ENCODE results near the gene NCAM1.
"Not testable (repeated sequence)": the region's sequence is repeated elsewhere in the genome, so short reads cannot be mapped to it uniquely, and the experiment has no call there.

Gene NCAM1

DNA sequence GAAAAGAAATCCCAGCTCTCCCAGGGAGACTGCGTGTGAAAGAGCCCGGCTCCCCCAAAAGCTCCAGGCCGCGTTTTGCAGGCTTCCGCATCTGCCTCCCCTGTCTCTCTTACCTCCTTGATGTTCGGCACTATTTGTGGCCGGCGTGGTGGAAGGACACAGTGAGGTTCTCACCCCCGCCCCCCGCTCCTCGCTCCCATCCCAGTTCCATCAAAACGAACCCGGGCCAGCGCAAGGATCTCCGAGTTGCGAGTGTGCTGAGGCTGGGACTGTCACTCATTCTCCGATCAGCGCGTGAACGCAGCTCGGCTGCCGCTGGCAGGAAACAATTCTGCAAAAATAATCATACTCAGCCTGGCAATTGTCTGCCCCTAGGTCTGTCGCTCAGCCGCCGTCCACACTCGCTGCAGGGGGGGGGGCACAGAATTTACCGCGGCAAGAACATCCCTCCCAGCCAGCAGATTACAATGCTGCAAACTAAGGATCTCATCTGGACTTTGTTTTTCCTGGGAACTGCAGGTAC is at the start of gene NCAM1:
NCAM1 (plus strand) TSS at position 275 of the 523 bp plus-strand sequence.
- DNase-seq (ENCODE audit: low read depth): peak; percentile 45
- TF ChIP-seq, protein P1, sequence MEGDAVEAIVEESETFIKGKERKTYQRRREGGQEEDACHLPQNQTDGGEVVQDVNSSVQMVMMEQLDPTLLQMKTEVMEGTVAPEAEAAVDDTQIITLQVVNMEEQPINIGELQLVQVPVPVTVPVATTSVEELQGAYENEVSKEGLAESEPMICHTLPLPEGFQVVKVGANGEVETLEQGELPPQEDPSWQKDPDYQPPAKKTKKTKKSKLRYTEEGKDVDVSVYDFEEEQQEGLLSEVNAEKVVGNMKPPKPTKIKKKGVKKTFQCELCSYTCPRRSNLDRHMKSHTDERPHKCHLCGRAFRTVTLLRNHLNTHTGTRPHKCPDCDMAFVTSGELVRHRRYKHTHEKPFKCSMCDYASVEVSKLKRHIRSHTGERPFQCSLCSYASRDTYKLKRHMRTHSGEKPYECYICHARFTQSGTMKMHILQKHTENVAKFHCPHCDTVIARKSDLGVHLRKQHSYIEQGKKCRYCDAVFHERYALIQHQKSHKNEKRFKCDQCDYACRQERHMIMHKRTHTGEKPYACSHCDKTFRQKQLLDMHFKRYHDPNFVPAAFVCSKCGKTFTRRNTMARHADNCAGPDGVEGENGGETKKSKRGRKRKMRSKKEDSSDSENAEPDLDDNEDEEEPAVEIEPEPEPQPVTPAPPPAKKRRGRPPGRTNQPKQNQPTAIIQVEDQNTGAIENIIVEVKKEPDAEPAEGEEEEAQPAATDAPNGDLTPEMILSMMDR (IDR thresholded peaks at IDR 0.05; ENCODE audit: insufficient read depth, low read depth, low read length, missing control alignments): no peak
- H3K4me3 ChIP-seq (ENCODE audit: low read length): peak within 1 kb of the TSS; percentile 10

DNA sequence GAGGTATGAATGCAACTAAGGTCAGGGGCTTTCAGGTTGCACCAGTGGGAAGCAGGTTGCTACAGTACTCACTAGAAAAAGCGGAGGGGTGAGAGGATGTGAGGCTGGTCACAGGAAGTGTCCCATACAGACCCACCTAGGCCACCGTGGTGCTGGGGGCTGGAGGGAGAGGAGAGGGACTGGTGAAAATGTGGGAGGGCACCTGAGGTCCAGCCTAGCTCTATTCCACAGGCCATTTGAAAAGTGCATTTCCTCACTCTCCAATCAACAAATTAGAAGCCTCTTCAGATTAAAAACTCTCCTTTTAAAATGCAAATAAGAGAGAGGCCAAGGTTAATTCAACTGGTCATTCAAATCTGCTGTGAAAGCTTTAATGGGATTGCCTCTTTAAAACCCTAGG is 38.6 kb upstream of the NCAM1 start:
- no peak overlapping the region for H3K4me3 ChIP-seq (ENCODE audit: low read length)
- TF ChIP-seq, protein P1 (IDR thresholded peaks at IDR 0.05; ENCODE audit: insufficient read depth, low read depth, low read length, missing control alignments): no peak
- no peak for DNase-seq (ENCODE audit: low read depth)

DNA sequence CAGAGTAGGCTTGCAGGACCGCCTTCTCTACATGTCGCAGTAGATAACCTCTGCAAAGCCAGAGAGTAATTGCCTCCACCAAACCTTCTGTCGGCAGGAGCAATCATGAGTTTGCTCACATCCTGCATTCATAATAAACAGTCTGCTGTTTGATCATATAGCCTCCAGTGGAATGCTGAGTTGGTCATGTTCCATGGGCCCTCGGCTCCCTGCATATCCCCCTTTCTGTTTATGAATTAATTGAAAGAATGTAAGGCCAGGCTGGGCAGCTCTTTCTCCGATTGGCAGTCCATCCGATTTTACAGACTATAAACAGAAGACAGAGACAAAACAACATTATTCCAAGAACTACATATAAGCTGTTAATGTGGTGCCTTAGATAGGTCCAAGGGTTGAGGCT is 36.4 kb upstream of the NCAM1 start:
- not testable (repeated sequence) for H3K4me3 ChIP-seq (ENCODE audit: low read length)

DNA sequence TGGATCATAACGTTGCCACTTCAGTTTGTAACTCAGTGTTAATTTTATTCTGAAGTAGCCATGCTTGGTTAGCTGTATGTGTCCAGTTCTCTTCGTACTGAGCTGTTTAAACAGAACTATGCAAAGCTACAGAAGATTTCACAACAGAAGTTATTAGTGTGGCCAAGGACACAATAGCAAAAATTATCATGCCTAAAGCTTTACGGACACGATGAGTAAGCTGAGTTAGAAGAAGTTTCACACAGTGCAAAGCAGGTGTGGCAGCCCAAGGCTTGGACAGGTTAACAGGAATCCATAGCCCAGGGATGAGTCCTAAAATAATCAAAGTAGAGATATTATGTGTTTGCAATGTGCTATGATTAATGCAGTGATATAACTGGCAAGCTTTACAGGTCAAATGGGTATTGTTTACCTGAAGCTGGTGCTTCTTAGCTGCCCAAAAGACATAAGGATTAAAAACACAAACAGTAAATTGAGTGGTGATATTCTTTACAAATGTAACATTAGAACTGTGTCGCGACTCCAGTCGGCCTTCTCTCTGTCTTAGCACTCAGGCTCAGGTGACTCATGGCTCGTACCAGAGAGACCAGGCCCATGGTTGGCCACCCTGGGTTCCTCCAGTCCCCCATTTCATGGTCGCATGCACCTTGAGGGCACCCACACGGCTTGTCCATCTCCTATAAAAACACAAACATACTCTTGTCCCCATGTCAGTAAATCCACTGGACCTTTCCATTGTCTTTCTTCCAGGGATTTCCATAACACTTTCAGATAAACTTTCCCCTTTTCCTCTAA is 35.5 kb upstream of the NCAM1 start:
- DNase-seq (ENCODE audit: low read depth): peak; percentile 58
- H3K4me3 ChIP-seq (ENCODE audit: low read length): no peak overlapping the region
- TF ChIP-seq, protein P1 (IDR thresholded peaks at IDR 0.05; ENCODE audit: insufficient read depth, low read depth, low read length, missing control alignments): no peak

More for the DNA sequence above, 36.4 kb upstream of the NCAM1 start:
- not testable (repeated sequence) for DNase-seq (ENCODE audit: low read depth)

DNA sequence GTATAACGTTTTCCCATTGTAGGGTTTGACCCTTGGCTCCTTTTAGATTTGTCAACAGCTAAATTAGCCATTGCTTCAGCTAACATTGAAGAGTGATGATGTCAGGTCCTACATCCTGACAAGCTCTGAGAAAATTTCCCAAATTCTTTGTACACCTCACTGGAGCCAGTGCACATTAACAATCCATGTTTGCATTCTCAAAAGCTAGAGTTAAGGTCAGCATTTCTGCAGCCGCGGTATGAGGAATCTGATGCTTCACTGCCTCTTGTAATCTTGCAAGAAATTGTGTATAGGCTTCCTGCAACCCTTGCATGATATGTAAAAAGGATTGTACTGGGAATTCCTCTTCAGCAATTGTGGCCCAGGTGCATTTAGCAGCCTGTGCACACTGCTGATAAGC is 33.1 kb upstream of the NCAM1 start:
- H3K4me3 ChIP-seq (ENCODE audit: low read length): no peak overlapping the region
- DNase-seq (ENCODE audit: low read depth): no peak
- TF ChIP-seq, protein P1 (IDR thresholded peaks at IDR 0.05; ENCODE audit: insufficient read depth, low read depth, low read length, missing control alignments): no peak

DNA sequence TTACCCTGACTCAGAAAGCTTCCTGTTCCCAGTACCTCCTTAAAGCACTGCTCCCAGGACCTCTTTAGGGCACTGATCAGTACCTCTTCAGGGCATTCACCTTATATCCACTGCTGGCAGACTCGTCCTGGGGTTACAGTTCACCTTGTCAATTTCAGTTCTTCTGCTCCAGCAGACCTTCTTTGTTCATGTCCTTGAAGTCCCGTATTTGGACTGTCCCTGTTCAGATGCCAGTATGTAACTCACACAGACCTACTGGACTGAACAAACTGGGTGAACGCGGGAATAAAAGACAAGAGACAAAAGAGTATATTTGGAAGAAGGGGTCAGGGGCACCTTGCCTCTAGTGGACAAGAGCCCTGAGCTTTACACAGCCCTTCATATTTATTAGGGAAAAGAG is 31.8 kb upstream of the NCAM1 start:
- no peak overlapping the region for H3K4me3 ChIP-seq (ENCODE audit: low read length)
- DNase-seq (ENCODE audit: low read depth): no peak
- TF ChIP-seq, protein P1 (IDR thresholded peaks at IDR 0.05; ENCODE audit: insufficient read depth, low read depth, low read length, missing control alignments): no peak

DNA sequence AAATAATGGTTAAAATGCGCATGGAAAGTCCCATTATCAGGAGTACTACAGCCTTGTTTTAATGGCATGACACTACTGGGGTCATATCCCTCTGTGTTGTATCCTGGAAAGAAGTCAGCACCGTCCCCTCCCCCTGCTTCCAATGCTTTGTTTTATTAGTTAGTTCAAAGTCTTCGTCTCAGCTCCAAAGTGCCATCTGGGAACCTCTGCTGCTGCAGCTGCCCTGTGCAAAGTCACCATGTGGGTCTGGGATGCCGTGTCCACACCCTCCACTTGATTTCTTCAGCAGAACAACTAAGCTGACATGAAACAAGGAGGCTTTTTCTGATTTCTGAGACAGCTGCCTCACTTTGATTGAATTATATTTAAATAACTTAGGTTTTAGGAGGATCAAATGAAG is 29.5 kb upstream of the NCAM1 start:
- TF ChIP-seq, protein P1 (IDR thresholded peaks at IDR 0.05; ENCODE audit: insufficient read depth, low read depth, low read length, missing control alignments): no peak
- no peak overlapping the region for H3K4me3 ChIP-seq (ENCODE audit: low read length)
- no peak for DNase-seq (ENCODE audit: low read depth)
